K562 (cell line): ENCODE results near the gene FIBP. TPM values are rescaled to one million over a fixed set of nuclear protein-coding genes. Genes with fewer than 3 reads are reported as not detected.

Source experiments
- CBFA2T2 ChIP-seq: fragments of 450-650 bp; conservative IDR thresholded peaks from 2 replicates; pipeline ENCODE4 v1.6.1; 2017; ENCODE audit warnings: mild to moderate bottlenecking
- CXXC5 ChIP-seq: fragments of 250-450 bp; sonication (Bioruptor Pico); IDR thresholded peaks from 2 replicates; pipeline ENCODE4 v1.8.0; 2022; ENCODE audit warnings: inconsistent platforms, mild to moderate bottlenecking, moderate library complexity
- DACH1 ChIP-seq: fragments of 450-650 bp; IDR thresholded peaks from 2 replicates; pipeline ENCODE4 v1.6.1; 2018; ENCODE audit not compliant: partially characterized antibody
- GABPB2 ChIP-seq: fragments of 250-450 bp; sonication (Bioruptor Pico); conservative IDR thresholded peaks from 2 replicates; pipeline ENCODE4 v1.5.1; 2021; ENCODE audit warnings: mild to moderate bottlenecking
- IRF2 ChIP-seq: sonication (generic); formaldehyde crosslinking; IDR thresholded peaks from 2 replicates; pipeline ENCODE4 v1.8.1; 2022; ENCODE audit warnings: mild to moderate bottlenecking, missing genetic modification reagents
- KLF6 ChIP-seq: fragments of 250-450 bp; sonication (Bioruptor Pico); IDR thresholded peaks from 2 replicates; pipeline ENCODE4 v1.4.0; 2020; ENCODE audit warnings: mild to moderate bottlenecking, moderate library complexity, borderline replicate concordance
- PHF21A ChIP-seq: fragments of 450-650 bp; IDR thresholded peaks from 2 replicates; pipeline ENCODE4 v1.6.1; 2017; ENCODE audit warnings: low read depth, borderline replicate concordance
- POLR2G ChIP-seq: fragments of 200-400 bp; formaldehyde crosslinking; IDR thresholded peaks from 2 replicates; pipeline ENCODE4 v1.6.1; 2017; ENCODE audit warnings: low read depth, mild to moderate bottlenecking, antibody characterized with exemption, low read length, moderate library complexity
- POLR3A ChIP-seq: IDR thresholded peaks from 2 replicates; pipeline ENCODE4 v1.6.1; 2011; ENCODE audit warnings: borderline replicate concordance, mild to moderate bottlenecking, moderate library complexity; ENCODE audit not compliant: insufficient read length, insufficient read depth; ENCODE audit errors: extremely low read depth
- PRPF4 ChIP-seq: fragments of 200-400 bp; formaldehyde crosslinking; IDR thresholded peaks from one replicate; pipeline ENCODE4 v1.6.1; 2017; ENCODE audit warnings: low read length, low read depth, mild to moderate bottlenecking; ENCODE audit not compliant: insufficient read depth, poor library complexity, severe bottlenecking
- PURB ChIP-seq: sonication (generic); formaldehyde crosslinking; IDR thresholded peaks from 2 replicates; pipeline ENCODE4 v1.9.0; 2021; ENCODE audit warnings: low read depth, mild to moderate bottlenecking, missing genetic modification reagents
- RNF2 ChIP-seq: sonication (generic); IDR thresholded peaks from 2 replicates; pipeline ENCODE4 v1.6.1; 2016
- SMARCA4 ChIP-seq: fragments of 450-650 bp; IDR thresholded peaks from 2 replicates; pipeline ENCODE4 v1.6.1; 2016
- SMARCC2 ChIP-seq: fragments of 450-650 bp; IDR thresholded peaks from 2 replicates; pipeline ENCODE4 v1.6.1; 2017; ENCODE audit warnings: antibody characterized with exemption, moderate library complexity, mild to moderate bottlenecking, low read depth
- SOX6 ChIP-seq: fragments of 450-650 bp; IDR thresholded peaks from 2 replicates; pipeline ENCODE4 v1.6.1; 2014; ENCODE audit warnings: mild to moderate bottlenecking
- TAF7 ChIP-seq: fragments of 450-650 bp; IDR thresholded peaks from 2 replicates; pipeline ENCODE4 v1.6.1; 2016; ENCODE audit warnings: missing genetic modification characterization, missing compliant biosample characterization
- TAF9B ChIP-seq: fragments of 450-650 bp; IDR thresholded peaks from 2 replicates; pipeline ENCODE4 v1.6.1; 2018; ENCODE audit warnings: mild to moderate bottlenecking; ENCODE audit not compliant: partially characterized antibody
- TGIF2 ChIP-seq: sonication (generic); formaldehyde crosslinking; IDR thresholded peaks from 2 replicates; pipeline ENCODE4 v1.8.1; 2022; ENCODE audit warnings: mild to moderate bottlenecking, missing genetic modification reagents, moderate library complexity
- YBX1 ChIP-seq: fragments of 450-650 bp; IDR thresholded peaks from 2 replicates; pipeline ENCODE4 v1.7.1; 2016; ENCODE audit warnings: mild to moderate bottlenecking
- ZNF212 ChIP-seq: fragments of 450-650 bp; formaldehyde crosslinking; IDR thresholded peaks from 2 replicates; pipeline ENCODE4 v1.4.0; 2020; ENCODE audit warnings: mild to moderate bottlenecking
- polyA plus RNA-seq, 8 experiments: library from polyadenylated mRNA; depleted of rRNA in 4 of 8; stranded (reverse) in 5 of 8; unstranded in 3 of 8; fragments of >200 nt; fragmentation: Nextera tagmentation in 2 of 8; fragmentation: Illumina TruSeq in 1 of 8; extraction: Ambion mirVana in 2 of 8; extraction: Trizol in 1 of 8; gene quantifications; 2 replicates each; pipeline versions ENCODE4 v1.2.1 to v1.2.3, GENCODE V29; 2011 to 2014; ENCODE audit warnings: inconsistent platforms in 1 of 8, missing spikeins in 1 of 8
- total RNA-seq, 7 experiments: library from RNA; depleted of rRNA in 6 of 7; stranded (reverse); fragments of >200 nt in 6 of 7; fragmentation: Illumina TruSeq in 2 of 7; extraction: Trizol in 2 of 7; gene quantifications; 2 replicates each; pipeline versions ENCODE4 v1.2.1 to v1.2.3, GENCODE V29; 2011 to 2021; ENCODE audit warnings: low replicate concordance in 1 of 7
- TF ChIP-seq, protein P1 (sequence below): sonication (generic); formaldehyde crosslinking; IDR thresholded peaks from 2 replicates; pipeline ENCODE4 v1.8.0; 2022; ENCODE audit warnings: mild to moderate bottlenecking, missing genetic modification reagents
- TF ChIP-seq, protein P2 (sequence below): fragments of 250-450 bp; sonication (Bioruptor Pico); IDR thresholded peaks from 2 replicates; pipeline ENCODE4 v1.4.0; 2020; ENCODE audit warnings: mild to moderate bottlenecking, moderate library complexity
- TF ChIP-seq, protein P3 (sequence below): fragments of 250-450 bp; sonication (Bioruptor Pico); IDR thresholded peaks from 2 replicates; pipeline ENCODE4 v1.4.0; 2020; ENCODE audit warnings: mild to moderate bottlenecking

The FIBP gene
- total and polyA plus RNA-seq, 9 of the 15 experiments (the other 6 are each of a cell fraction or from before 2014, with no cell fraction given) = 41.2 to 79.2 (median 48.6) TPM

DNA sequence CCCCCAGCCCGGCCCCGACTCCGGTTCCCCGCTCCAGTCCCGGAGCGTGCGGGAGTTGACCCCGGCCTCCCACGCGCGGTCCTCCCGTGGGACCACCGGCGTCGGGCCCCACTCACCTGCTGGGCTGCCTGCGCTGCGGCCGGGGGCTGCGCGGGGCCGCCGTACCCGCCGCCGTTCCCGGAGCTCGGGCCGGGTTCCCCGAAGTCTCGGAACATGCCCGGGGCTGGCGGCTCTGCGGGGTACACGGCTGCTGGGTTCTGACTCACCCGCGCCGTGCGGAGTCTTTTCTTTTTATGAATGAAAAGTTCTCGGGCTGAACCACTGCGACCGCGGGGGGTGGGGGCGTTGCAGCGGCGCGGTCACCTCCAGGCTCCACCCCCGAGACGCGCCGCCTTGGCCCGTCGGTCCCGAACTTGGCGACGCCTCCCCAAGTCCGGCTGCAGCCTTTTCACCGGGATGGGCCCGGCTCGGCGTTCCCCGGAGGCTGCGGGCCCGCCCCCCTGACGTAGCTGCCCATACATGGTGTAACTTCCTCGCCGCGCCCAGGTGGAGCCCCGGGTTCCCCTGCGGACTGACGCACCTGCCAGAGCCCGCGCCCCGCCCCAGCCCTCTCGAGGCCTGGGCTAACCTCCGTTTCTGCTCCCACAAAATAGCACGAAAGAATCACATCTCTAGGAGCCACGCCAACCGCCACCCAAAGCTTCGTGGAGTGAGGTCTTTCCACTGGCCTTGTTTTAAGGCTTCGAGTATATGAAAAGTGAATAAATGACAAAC lies 12.0 kb upstream of the FIBP start, which contains the start of gene FOSL1 (continued):
- no peak for TF ChIP-seq KLF6 (CRISPR knock-in tag)
- TF ChIP-seq ZNF212 (CRISPR knock-in tag) = no peak
- peak; percentile 93 for TF ChIP-seq CXXC5 (CRISPR knock-in tag)
- TF ChIP-seq, protein P1, sequence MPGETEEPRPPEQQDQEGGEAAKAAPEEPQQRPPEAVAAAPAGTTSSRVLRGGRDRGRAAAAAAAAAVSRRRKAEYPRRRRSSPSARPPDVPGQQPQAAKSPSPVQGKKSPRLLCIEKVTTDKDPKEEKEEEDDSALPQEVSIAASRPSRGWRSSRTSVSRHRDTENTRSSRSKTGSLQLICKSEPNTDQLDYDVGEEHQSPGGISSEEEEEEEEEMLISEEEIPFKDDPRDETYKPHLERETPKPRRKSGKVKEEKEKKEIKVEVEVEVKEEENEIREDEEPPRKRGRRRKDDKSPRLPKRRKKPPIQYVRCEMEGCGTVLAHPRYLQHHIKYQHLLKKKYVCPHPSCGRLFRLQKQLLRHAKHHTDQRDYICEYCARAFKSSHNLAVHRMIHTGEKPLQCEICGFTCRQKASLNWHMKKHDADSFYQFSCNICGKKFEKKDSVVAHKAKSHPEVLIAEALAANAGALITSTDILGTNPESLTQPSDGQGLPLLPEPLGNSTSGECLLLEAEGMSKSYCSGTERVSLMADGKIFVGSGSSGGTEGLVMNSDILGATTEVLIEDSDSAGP (CRISPR knock-in tag) = 0 out of 2 replicates have a peak, but pooled peaks have one; percentile 2
- TF ChIP-seq SMARCA4 = no peak
- no peak for TF ChIP-seq PURB (CRISPR knock-in tag)
- TF ChIP-seq IRF2 (CRISPR knock-in tag) = no peak; the same call in 1 of the 2 replicates
- TF ChIP-seq, protein P2, sequence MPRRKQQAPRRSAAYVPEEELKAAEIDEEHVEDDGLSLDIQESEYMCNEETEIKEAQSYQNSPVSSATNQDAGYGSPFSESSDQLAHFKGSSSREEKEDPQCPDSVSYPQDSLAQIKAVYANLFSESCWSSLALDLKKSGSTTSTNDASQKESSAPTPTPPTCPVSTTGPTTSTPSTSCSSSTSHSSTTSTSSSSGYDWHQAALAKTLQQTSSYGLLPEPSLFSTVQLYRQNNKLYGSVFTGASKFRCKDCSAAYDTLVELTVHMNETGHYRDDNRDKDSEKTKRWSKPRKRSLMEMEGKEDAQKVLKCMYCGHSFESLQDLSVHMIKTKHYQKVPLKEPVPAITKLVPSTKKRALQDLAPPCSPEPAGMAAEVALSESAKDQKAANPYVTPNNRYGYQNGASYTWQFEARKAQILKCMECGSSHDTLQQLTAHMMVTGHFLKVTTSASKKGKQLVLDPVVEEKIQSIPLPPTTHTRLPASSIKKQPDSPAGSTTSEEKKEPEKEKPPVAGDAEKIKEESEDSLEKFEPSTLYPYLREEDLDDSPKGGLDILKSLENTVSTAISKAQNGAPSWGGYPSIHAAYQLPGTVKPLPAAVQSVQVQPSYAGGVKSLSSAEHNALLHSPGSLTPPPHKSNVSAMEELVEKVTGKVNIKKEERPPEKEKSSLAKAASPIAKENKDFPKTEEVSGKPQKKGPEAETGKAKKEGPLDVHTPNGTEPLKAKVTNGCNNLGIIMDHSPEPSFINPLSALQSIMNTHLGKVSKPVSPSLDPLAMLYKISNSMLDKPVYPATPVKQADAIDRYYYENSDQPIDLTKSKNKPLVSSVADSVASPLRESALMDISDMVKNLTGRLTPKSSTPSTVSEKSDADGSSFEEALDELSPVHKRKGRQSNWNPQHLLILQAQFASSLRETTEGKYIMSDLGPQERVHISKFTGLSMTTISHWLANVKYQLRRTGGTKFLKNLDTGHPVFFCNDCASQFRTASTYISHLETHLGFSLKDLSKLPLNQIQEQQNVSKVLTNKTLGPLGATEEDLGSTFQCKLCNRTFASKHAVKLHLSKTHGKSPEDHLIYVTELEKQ (CRISPR knock-in tag) = no peak
- peak; percentile 39 for TF ChIP-seq DACH1
- TF ChIP-seq POLR2G = peak; percentile 96
- no peak for TF ChIP-seq YBX1
- TF ChIP-seq POLR3A = no peak
- TF ChIP-seq SOX6 = peak; percentile 51; the same call in 1 of the 2 replicates
- no peak for TF ChIP-seq TAF7 (tag)
- no peak for TF ChIP-seq SMARCC2
- 0 out of 2 replicates have a peak, but pooled peaks have one; percentile 20 for TF ChIP-seq RNF2
- TF ChIP-seq PRPF4 = peak; percentile 90
- TF ChIP-seq, protein P3, sequence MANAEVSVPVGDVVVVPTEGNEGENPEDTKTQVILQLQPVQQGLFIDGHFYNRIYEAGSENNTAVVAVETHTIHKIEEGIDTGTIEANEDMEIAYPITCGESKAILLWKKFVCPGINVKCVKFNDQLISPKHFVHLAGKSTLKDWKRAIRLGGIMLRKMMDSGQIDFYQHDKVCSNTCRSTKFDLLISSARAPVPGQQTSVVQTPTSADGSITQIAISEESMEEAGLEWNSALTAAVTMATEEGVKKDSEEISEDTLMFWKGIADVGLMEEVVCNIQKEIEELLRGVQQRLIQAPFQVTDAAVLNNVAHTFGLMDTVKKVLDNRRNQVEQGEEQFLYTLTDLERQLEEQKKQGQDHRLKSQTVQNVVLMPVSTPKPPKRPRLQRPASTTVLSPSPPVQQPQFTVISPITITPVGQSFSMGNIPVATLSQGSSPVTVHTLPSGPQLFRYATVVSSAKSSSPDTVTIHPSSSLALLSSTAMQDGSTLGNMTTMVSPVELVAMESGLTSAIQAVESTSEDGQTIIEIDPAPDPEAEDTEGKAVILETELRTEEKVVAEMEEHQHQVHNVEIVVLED (CRISPR knock-in tag) = no peak; the same call in 1 of the 2 replicates
- TF ChIP-seq CBFA2T2 = no peak
- TF ChIP-seq TGIF2 (CRISPR knock-in tag) = no peak
- no peak for TF ChIP-seq GABPB2 (CRISPR knock-in tag)
- TF ChIP-seq PHF21A = no peak
- TF ChIP-seq TAF9B = peak; percentile 60
